Choroid plexus epithelial cell (primary cell): Measurements from ENCODE around the gene ATAD3B.

ENCODE experiments used
- DNase-seq: peaks from one replicate; pipeline ENCODE4 v3.0.0-alpha.2; 2010; ENCODE audit warnings: low read depth
- H3K4me3 ChIP-seq: 2 replicates; pipeline ENCODE4 v1.5.1; 2011; ENCODE audit warnings: low read depth, mild to moderate bottlenecking, control low read depth, low read length, moderate library complexity
- CTCF ChIP-seq: conservative IDR thresholded peaks from 2 replicates; pipeline ENCODE4 v1.5.1; 2011; ENCODE audit warnings: low read depth, mild to moderate bottlenecking, control low read depth, inconsistent platforms, low read length, moderate library complexity

Gene ATAD3B

GRCh38 chr1:1437904-1438376 is 33.6 kb upstream of the ATAD3B start:
- DNase-seq = no peak
- H3K4me3 ChIP-seq = no peak overlapping the region
- no peak for TF ChIP-seq CTCF

GRCh38 chr1:1438531-1439381 is 32.8 kb upstream of the ATAD3B start:
- DNase-seq = no peak
- no peak overlapping the region for H3K4me3 ChIP-seq
- no peak for TF ChIP-seq CTCF

- DNase-seq = no peak
- H3K4me3 ChIP-seq = no peak overlapping the region
- no peak for TF ChIP-seq CTCF
Observed at GRCh38 chr1:1439546-1440261, 31.9 kb upstream of the ATAD3B start.

- no peak for DNase-seq
- TF ChIP-seq CTCF = no peak
- H3K4me3 ChIP-seq = no peak overlapping the region
Observed at GRCh38 chr1:1440262-1441001, 31.1 kb upstream of the ATAD3B start.

- peak; percentile 80 for TF ChIP-seq CTCF
- peak; percentile 30 for DNase-seq
- H3K4me3 ChIP-seq = no peak overlapping the region
Observed at GRCh38 chr1:1441002-1441888, 30.3 kb upstream of the ATAD3B start.
